Stimulated activated CD4-positive, alpha-beta T cell treated with anti-CD3 and anti-CD28 coated beads, Interleukin-15, amount 100 ng/mL, for 48 hours (primary cell): ENCODE measurements around the gene ABCC10.
"Not testable (repeated sequence)": the region's sequence is repeated elsewhere in the genome, so short reads cannot be mapped to it uniquely, and the experiment has no call there.

Source experiments
- DNase-seq, 2 donors: peaks; one replicate each; pipeline ENCODE4 v3.0.0-alpha.2; 2020; ENCODE audit warnings: low read depth in 2 of 2

Gene ABCC10

DNA sequence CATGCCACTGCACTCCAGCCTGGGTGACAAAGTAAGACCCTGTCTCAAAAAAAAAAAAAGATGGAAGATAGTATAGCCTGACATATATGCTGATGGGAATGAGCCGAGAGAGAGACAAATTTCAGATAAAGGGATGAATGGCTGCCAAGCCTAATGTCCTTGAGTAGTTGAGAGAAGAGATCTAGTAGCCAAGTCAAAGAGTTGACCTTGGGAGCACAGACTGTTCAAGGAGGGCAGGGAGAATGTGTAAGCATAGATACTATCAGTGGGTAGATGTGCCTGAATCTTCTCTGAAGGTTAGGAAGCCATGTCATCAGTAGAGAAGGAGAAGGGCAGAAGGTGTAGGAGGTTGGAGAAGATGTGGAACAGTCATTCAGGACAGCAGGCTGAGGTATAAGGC, 20.0 kb upstream of the ABCC10 start:
- no peak for DNase-seq

DNA sequence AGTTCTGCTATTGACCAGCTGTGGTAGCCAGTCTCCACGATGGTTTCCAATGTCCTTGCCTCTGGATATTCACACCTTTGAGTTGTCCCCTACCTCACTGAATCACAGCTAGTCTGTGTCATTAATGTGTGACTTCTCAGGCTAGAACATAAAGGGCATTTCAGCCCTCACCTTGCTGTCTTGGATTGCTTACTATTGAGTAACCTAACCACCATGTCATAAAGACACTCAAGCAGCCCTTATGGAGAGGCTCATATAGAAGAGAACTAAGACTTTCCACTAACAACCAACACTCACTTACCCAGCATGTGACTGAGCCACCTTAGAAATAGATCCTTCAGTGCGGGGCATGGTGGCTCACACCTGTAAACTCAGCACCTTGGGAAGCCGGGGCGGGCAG, 19.1 kb upstream of the ABCC10 start:
- no peak for DNase-seq

DNA sequence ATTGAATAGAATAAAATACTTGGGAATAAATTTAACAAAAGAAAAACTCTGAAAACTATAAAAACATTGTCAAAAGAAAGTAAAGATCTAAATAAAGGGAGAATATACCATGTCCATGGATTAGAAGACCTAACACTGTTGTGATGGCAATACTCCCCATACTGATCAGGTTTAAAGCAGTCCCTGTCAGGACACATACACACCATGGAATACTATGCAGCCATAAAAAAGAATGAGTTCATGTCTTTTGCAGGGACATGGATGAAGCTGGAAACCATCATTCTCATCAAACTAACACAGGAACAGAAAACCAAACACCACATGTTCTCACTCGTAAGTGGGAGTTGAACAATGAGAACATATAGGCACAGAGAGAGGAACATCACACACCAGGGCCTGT, 16.6 kb upstream of the ABCC10 start:
- DNase-seq: not testable (repeated sequence)

DNA sequence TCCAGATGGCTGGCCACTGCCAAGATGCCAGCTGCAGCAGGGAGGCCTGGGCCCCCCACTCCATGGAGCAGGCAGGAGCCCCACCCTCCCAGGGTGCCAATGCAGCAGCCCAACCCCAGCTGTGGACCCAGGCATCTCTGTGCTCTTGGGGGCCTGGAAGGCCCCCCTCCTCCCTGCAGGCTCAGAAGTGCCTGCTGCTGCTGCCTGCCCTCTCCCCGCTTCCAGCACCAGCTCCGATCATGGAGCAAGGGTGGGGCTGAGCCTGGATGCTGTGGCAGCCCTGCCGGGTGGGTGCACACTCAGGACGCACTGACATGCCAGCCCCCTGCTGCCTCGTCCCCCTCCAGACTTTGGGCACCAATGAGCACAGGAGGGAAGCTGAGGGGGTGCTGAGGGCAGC, 14.8 kb upstream of the ABCC10 start:
- DNase-seq: no peak

DNA sequence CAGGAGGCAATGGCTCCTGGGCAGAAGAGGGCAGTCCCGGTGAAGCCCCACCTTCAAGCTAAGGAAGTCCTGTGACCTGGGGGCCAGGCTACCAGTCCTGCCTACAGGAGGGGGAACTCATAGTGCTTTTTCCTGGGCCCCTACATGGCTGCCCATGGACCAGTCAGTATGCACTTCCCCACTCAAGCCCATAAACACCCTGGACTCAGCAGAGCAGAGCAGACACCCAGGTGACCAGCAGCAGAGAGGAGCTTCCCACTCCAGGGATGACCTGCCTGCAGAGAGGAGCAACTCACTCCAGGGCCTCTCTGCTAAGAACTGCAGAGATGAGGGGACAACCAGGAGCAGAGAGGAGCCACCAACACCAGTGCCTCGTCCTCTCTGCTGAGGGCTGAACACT, 14.3 kb upstream of the ABCC10 start:
- DNase-seq: no peak

DNA sequence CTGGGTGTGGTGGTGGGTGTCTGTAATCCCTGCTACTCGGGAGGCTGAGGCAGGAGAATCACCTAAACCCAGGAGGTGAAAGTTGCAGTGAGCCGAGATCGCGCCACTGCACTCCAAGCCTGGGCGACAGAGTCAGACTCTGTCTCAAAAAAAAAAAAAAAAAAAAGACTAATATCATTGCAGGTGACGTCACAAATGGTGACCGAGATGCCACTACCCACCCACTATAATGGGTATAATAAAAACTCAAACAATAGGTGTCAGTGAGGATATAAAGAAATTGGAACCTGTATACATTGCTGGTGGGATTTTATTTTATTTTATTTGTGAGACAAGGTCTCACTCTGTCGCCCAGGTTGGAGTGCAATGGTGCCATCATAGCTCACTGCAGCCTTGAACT, 12.1 kb upstream of the ABCC10 start:
- not testable (repeated sequence) for DNase-seq

DNA sequence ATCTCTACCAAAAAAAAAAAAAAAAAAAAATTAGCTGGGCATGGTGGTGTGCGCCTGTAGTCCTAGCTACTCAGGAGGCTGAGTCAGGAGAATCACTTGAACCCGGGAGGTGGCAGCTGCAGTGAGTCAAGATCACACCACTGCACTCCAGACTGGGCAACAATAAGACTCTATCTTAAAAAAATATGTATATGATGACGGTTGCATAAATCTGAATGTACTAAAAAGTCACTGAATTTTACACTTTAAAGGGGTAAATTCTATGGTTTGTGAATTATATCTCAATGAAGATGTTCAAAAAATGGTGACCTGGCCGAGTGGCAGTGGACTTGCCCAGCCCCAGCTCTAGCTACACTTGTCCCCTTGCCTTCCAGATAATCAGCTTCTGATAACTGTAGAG, 10.4 kb upstream of the ABCC10 start:
- no peak for DNase-seq

DNA sequence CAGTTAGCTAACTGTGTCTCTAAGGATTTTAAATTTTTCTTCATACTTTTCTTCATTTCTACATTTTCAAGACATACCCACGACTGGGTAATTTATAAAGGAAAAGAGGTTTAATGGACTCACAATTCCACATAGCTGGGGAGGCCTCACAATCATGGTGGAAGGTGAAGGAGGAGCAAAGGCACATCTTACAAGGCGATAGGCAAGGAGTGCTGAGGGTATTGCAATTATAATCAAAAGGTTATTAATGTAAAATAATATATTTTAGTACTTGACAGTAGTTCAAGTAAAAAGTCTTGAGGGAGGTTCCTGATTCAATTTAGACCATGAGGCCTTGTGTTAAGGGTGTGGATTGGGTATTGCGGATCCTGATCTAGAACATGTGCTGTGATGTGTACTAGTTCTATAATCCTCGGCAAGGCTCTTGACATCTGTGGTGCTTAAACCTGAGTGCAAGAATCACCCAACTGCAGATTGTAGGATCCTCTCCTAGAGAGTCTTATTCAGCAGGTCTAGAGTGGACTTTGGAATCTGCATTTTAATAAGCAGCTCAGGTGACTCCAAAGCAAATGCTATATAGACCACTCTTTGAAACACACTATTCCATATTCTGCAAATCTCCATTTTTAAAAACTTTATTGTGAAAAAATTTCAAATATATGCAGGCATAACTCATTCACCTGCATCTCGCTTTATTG, 7.2 kb upstream of the ABCC10 start:
- DNase-seq: no peak

DNA sequence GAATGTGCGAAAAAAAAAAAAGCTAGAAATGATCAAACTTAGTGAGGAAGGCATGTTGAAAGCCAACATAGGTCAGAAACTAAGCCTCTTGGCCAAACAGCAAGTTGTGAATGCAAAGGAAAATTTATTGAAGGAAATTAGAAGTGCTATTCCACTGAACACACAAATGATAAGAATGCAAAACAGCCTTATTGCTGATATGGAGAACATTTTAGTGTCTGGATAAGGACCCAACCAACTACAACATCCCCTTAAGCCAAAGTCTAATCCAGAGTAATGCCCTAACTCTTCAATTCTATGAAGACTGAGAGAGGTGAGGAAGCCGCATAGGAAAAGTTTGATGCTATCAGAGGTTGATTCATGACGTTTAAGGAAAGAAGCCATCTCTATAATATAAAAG, 5.5 kb upstream of the ABCC10 start:
- DNase-seq: no peak

DNA sequence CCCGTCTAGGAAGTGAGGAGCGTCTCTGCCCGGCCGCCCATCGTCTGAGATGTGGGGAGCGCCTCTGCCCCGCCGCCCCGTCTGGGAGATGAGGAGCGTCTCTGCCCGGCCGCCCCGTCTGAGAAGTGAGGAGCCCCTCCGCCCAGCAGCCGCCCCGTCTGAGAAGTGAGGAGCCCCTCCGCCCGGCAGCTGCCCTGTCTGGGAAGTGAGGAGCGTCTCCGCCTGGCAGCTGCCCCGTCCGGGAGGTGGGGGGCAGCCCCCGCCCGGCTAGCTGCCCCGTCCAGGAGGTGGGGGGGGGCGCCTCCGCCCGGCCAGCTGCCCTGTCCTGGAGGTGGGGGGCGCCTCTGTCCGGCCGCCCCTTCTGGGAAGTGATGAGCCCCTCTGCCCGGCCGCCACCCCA, 2.3 kb upstream of the ABCC10 start:
- DNase-seq: not testable (repeated sequence)

DNA sequence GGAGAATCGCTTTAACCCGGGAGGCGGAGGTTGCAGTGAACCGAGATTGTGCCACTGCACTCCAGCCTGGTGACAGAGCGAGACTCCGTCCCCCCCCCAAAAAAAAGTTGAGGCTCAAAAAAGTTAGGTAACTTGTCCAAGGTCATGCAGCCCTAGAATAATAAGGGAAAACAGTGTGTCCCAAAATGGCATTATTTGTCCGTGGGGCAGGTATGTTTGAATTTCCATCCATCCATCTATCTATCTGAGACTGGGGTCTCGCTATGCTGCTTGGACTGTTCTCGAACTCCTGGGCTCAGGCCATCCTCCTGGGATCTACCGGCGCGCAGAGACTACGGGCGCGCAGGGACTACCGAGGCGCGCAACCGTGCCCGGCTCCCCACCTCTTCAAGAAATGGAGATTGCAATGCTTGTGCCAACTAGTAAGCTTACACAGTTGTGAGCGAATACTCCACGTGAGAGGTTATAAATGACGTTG, 374 bp upstream of the ABCC10 start:
- no peak for DNase-seq

DNA sequence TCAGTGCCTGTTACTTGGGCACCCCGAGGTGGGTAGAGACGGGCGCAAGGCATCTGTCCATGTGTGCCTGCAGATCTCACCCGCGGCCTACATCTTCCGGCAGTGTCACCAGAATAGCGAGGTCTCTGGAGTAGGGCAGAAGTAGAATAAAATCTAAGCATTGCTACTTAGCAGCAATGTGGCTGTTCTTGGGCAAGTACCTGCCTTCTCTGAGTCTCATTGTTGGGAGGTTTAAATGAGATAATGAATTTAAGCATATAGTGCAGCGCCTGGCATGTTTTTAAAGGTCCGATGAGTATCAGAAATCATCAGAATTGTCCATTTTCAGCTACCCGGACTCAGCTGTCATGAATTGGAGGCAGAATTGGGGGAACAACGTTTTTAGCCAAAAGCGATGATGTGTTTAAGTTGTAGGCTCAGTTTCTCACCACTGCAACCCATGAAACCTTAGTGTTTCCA, 800 bp downstream of the ABCC10 start:
- DNase-seq: no peak

DNA sequence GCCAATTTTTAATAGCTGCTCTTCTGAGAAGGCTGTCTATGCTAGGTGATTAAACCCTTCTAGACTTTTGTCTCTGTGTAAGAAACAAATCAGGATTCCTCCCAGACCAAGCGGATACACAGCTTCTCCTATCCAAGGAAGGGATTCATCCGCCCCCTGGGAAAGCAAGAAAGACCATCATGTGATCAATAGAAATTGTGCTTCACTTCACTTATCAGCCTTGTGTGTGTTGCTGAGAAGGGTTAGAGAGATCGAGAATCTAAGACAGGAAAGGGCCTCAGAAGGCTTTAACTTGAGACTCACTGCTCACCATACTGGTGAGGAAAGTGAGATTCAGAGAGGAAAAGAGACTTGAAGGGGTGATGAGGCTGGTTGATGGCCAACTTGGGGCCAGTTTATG, 1.5 kb downstream of the ABCC10 start:
- DNase-seq: no peak

DNA sequence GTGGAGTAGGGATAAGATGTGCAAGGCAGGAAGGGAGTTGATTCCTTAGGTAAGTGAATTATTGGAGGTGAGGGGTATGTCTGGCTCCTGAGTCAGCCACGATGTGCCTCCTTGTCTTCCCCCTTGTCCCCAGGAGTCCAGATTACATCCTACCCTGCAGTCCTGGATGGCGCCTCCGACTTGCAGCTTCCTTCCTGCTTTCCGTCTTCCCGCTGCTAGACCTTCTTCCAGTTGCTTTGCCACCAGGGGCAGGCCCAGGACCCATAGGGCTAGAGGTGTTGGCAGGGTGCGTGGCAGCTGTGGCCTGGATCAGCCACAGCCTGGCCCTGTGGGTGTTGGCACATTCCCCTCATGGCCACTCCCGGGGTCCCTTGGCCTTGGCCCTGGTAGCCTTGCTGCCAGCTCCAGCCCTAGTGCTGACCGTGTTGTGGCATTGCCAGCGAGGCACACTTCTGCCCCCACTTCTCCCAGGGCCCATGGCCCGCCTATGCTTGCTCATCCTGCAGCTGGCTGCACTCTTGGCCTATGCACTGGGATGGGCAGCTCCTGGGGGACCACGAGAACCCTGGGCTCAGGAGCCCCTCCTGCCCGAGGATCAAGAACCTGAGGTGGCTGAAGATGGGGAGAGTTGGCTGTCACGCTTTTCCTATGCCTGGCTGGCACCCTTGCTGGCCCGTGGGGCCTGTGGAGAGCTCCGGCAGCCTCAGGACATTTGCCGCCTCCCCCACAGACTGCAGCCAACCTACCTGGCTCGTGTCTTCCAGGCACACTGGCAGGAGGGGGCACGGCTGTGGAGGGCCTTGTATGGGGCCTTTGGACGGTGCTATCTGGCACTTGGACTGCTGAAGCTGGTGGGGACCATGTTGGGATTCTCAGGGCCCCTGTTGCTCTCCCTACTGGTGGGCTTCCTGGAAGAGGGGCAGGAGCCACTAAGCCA, 4.9 kb downstream of the ABCC10 start:
- DNase-seq: no peak

DNA sequence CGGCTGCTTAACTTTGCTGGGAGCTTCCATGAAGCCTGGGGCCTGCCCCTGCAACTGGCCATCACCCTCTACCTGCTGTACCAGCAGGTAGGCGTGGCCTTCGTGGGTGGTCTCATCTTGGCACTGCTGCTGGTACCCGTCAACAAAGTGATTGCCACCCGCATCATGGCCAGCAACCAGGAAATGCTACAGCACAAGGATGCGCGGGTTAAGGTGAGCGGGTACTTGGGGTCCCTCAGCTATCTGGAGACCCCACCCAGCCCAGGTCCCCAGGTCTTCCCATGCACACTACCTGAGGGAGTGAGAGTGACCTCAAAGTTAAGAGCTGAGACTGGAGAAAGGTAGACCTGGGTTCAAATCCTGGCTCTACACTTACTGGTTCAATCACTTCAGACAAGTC, 5.8 kb downstream of the ABCC10 start:
- DNase-seq: no peak

DNA sequence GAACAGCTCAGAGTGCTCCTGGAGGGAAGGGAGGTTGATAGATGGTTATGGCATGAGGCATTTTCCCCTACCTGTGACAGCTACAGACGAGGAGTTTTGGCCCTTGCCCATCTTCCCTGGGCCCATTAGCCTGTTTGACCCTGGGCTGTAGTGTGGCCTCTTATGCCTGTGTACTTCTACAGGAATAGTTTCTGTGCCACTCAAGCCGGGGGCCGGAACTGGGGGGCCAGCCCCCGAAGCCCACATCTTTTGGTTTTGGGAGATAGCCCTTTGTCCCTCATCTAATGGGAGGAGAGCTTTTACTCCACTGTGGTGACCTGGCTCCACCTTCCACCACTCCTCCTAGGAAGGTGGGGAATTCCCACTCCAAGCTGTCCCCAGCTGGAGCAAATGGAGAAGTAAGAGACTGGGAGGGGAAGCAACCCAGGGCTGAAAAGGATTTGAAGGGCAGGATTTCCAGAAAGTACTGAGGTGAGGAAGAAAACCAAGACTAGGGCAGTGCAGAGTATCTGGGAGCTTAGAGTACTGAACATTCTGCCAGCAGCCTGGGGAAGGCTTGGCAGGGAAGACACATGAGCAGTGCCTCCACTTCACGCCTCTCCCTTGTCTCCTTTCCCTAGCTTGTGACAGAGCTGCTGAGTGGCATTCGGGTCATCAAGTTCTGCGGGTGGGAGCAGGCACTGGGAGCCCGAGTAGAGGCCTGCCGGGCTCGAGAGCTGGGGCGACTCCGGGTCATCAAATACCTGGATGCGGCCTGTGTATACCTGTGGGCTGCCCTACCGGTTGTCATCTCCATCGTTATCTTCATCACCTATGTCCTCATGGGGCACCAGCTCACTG, 6.9 kb downstream of the ABCC10 start:
- DNase-seq: no peak

DNA sequence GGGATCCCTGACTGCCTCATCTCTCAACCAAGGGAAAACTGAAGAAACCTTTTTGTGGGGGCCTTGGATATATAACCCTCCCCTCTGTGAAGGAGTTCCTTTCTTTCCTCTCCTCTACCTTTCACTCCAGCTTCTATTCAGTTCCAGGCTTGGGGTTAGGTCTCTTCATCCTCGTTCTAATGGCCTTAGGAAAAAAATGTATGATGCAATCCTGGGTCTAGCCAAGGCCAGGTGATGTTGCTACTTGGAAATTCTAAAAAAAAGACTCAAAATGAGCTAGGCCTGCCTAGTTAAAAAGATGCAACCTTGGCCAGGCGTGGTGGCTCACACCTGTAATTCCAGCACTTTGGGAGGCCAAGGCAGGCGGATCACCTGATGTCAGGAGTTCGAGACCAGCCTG, 7.6 kb downstream of the ABCC10 start:
- no peak for DNase-seq

DNA sequence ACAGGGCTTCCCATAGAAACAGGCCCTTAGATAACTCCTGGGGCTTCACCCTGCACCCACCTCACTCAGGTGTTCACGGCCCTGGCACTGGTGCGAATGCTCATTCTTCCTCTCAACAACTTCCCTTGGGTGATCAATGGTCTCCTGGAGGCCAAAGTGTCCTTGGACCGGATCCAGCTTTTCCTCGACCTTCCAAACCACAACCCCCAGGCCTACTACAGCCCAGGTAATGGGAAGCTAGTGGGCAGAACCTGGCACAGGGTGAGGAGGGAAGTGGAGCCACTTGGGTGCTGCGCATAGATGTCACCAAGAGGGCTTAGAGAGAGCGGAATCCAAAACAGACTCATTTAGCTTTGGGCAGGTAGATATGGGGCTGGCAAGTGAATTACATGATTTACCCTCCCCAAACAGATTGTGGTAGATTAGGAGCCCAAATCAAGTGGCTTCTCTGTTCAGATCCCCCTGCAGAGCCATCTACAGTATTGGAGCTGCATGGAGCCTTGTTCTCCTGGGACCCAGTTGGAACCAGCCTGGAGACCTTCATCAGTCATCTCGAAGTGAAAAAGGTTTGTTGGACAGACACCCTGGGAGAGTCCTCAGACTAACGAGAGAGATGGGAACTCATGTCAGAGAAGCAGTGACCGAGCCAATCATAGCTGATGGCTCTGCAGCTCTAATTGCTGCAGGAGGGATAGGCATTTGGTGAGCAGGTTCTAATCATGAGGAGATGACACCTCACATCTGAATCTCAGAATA, 8.5 kb downstream of the ABCC10 start:
- DNase-seq: no peak

DNA sequence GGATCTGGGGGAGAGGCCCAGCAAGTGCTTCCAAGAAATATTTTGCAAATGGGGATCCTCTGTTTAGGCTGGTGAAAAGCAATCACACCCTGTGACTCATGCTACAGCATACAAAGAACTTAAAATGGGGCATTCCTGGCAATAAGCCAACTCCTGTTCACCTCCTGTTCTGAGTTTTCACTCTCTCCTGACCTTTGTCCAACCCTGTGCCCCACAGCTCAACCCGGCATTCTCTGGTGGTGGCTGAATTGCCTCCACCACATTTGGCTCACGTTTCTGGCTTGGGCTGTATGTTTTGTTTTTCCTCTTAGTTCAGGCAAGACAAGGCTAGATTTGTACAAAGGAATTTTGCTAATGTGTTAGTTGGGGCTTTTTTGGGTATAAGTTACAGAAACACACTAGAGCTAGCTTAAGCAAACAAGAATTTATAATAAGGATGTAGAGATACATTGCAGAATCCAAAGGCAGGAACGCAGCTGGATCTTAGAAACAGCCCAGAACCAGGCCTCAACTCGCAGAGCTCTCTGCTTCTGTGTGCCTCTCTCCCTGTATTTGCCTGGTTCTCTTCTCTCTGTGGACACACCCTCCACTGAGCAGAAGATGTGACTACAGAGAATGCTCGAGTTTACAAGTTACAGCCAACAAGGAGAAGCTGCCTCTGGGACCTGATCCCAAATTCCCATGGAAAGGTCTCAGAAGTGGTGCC, 9.4 kb downstream of the ABCC10 start:
- DNase-seq: no peak

DNA sequence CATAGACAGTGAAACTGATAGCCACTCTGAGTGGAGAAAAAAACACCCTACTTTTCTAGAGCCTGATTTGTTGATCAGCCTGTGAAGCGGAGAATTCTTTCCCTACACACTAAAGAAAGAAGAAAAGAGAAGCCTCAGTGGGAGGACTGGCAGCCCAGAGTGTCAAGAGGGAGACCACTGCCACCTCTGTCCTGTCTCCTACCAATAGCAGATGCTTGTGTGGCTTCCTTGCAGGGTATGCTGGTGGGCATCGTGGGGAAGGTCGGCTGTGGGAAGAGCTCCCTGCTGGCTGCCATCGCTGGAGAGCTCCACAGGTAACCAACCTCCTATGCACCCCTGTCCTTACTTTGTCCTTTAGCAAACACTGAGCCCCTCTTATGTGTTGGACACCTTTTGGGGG, 10.4 kb downstream of the ABCC10 start:
- DNase-seq: no peak

DNA sequence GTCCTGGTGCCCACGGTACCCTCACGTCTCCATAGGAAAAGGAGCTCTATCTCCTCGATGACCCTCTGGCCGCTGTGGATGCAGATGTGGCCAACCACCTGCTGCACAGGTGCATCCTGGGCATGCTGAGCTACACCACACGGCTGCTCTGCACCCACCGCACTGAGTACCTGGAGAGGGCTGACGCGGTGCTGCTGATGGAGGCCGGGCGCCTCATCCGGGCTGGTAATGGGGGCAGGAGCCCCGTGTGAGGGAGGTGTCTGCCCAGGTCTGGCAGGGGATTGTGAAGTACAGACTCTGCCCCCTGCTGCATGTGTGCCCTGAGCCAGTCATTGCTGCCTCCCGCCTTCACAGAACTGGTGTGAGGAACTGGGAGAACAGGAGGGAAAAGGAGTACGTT, 15.6 kb downstream of the ABCC10 start:
- DNase-seq: no peak
